Activated CD8-positive, alpha-beta T cell treated with anti-CD3 and anti-CD28 coated beads for 36 hours (primary cell): ENCODE measurements around the gene PHKB. TPM values are rescaled to one million over a fixed set of nuclear protein-coding genes. Genes with fewer than 3 reads are reported as not detected.

Experiments
- ATAC-seq: fragments of 200-7000 bp; cut with Tn5 transposase; one replicate; pipeline ENCODE4 v1.10.0; 2021; ENCODE audit warnings: mild to moderate bottlenecking, moderate library complexity
- CTCF ChIA-PET: fragments of 350-600 bp; sonication (Branson Sonifier 250); formaldehyde crosslinking; loops from one replicate; lab custom pipeline; 2021; ENCODE audit warnings: antibody characterized with exemption; lab: Charles Lee
- POLR2A ChIA-PET: fragments of 350-600 bp; sonication (Branson Sonifier 250); formaldehyde crosslinking; loops from one replicate; lab custom pipeline; 2021; ENCODE audit warnings: antibody characterized with exemption; lab: Charles Lee
- DNase-seq: peaks from one replicate; pipeline ENCODE4 v3.0.0-alpha.2; 2020
- H3K27ac Mint-ChIP-seq: one replicate; pipeline ENCODE4 v1.8.0; 2021; ENCODE audit warnings: mild to moderate bottlenecking, mixed read lengths
- H3K27me3 Mint-ChIP-seq: one replicate; pipeline ENCODE4 v1.8.0; 2021; ENCODE audit warnings: mixed read lengths
- H3K36me3 Mint-ChIP-seq: one replicate; pipeline ENCODE4 v1.8.0; 2021; ENCODE audit warnings: low read depth, mixed read lengths
- H3K4me1 Mint-ChIP-seq: one replicate; pipeline ENCODE4 v1.8.0; 2021; ENCODE audit warnings: low read depth, mixed read lengths
- H3K4me3 Mint-ChIP-seq: one replicate; pipeline ENCODE4 v1.8.0; 2021; ENCODE audit warnings: mild to moderate bottlenecking, moderate library complexity, mixed read lengths
- H3K9me3 Mint-ChIP-seq: one replicate; pipeline ENCODE4 v1.8.0; 2021; ENCODE audit warnings: mixed read lengths
- CTCF ChIP-seq: fragments of 200-600 bp; IDR thresholded peaks from one replicate; pipeline ENCODE4 v1.8.0; 2022; ENCODE audit warnings: antibody characterized with exemption, mild to moderate bottlenecking
- intact Hi-C: fragments of 100-400 bp; cut with micrococcal nuclease; formaldehyde crosslinking; loops from one replicate; pipeline ENCODE4 v1.10.0; 2022
- total RNA-seq, 2 experiments: library from RNA; stranded (reverse); gene quantifications; one replicate each; pipeline ENCODE4 v1.2.3, GENCODE V29; 2021

PHKB gene
- total RNA-seq, 2 experiments from 2014 or later: 20.2 to 23.1 TPM

- ATAC-seq: no peak
- intact Hi-C loops: no loop called here
- Mint-ChIP-seq H3K27ac (no peak overlapping the region), H3K4me3 (no peak overlapping the region), H3K36me3 (no peaks in the 10 kb centered on the region), H3K9me3 (no peaks in the 10 kb centered on the region), H3K4me1 (no peaks in the 10 kb centered on the region), H3K27me3 (peaks cover 4% of the 10 kb centered on the region)
- POLR2A ChIA-PET: no interaction called here
- no peak for DNase-seq
- TF ChIP-seq CTCF: no peak
- CTCF ChIA-PET: no interaction called here
These were observed 266.0 kb downstream of the PHKB start for GRCh38 chr16:47727131-47727530.

GRCh38 chr16:47728205-47728604, 267.1 kb downstream of the PHKB start:
- DNase-seq (no peak), ATAC-seq (no peak)
- Mint-ChIP-seq H3K27me3 (peaks cover 1% of the 10 kb centered on the region), H3K27ac (no peak overlapping the region), H3K36me3 (no peaks in the 10 kb centered on the region), H3K9me3 (no peaks in the 10 kb centered on the region), H3K4me3 (no peak overlapping the region), H3K4me1 (peaks cover 6% of the 10 kb centered on the region)
- intact Hi-C loops: no loop called here
- TF ChIP-seq CTCF: no peak
- POLR2A ChIA-PET: no interaction called here
- CTCF ChIA-PET: no interaction called here

- CTCF ChIA-PET: no interaction called here
- Mint-ChIP-seq H3K27me3 (peaks cover 1% of the 10 kb centered on the region), H3K27ac (no peak overlapping the region), H3K4me1 (peaks cover 6% of the 10 kb centered on the region), H3K36me3 (no peaks in the 10 kb centered on the region), H3K4me3 (no peak overlapping the region), H3K9me3 (no peaks in the 10 kb centered on the region)
- ATAC-seq: no peak
- no peak for TF ChIP-seq CTCF
- no peak for DNase-seq
- intact Hi-C loops: no loop called here
- POLR2A ChIA-PET: no interaction called here
These were observed 268.6 kb downstream of the PHKB start for GRCh38 chr16:47729701-47730100.

- Mint-ChIP-seq H3K9me3 (no peaks in the 10 kb centered on the region), H3K27me3 (peaks cover 1% of the 10 kb centered on the region), H3K4me3 (no peak overlapping the region), H3K4me1 (peaks cover 6% of the 10 kb centered on the region), H3K27ac (no peak overlapping the region), H3K36me3 (no peaks in the 10 kb centered on the region)
- POLR2A ChIA-PET: no interaction called here
- ATAC-seq (no peak), DNase-seq (no peak)
- intact Hi-C loops: no loop called here
- CTCF ChIA-PET: interaction anchor here (0.6 to 1.0 kb wide), 2 partner anchors 425 to 685 kb away, joined by 3 read pairs; no protein-coding TSS in a partner anchor
- TF ChIP-seq CTCF: no peak
These were observed 270.1 kb downstream of the PHKB start for GRCh38 chr16:47731252-47731651.

GRCh38 chr16:47732122-47732521, 271.0 kb downstream of the PHKB start:
- Mint-ChIP-seq H3K36me3 (no peaks in the 10 kb centered on the region), H3K27me3 (peaks cover 1% of the 10 kb centered on the region), H3K4me1 (peaks cover 6% of the 10 kb centered on the region), H3K27ac (no peak overlapping the region), H3K4me3 (no peak overlapping the region), H3K9me3 (no peaks in the 10 kb centered on the region)
- ChIA-PET CTCF (no interaction called here), POLR2A (interaction anchor here (0.6 kb wide), 1 partner anchor 730 kb away, joined by 3 read pairs; no protein-coding TSS in a partner anchor)
- ATAC-seq: no peak
- TF ChIP-seq CTCF: no peak
- intact Hi-C loops: no loop called here
- no peak for DNase-seq
